GM18511 (cell line): ENCODE data around the gene CAPN14.

Source experiments
- ATAC-seq: cut with Tn5 transposase; IDR thresholded peaks from one replicate; pipeline ENCODE4 v1.9.1; 2021; ENCODE audit warnings: mild to moderate bottlenecking, moderate library complexity; ENCODE audit not compliant: unreplicated experiment

CAPN14 gene

GRCh38 chr2:31227110-31227509, 9.8 kb upstream of the CAPN14 start:
- ATAC-seq, result no peak

GRCh38 chr2:31226266-31226665, 9.0 kb upstream of the CAPN14 start:
- no peak for ATAC-seq

- ATAC-seq, result no peak
Measured at GRCh38 chr2:31223749-31224148, 6.4 kb upstream of the CAPN14 start.

- no peak for ATAC-seq
Measured at GRCh38 chr2:31223026-31223425, 5.7 kb upstream of the CAPN14 start.

GRCh38 chr2:31222071-31222470, 4.8 kb upstream of the CAPN14 start:
- ATAC-seq, result no peak

- ATAC-seq, result no peak
Measured at GRCh38 chr2:31221544-31221943, 4.2 kb upstream of the CAPN14 start.

GRCh38 chr2:31219131-31219969, 2.0 kb upstream of the CAPN14 start:
- ATAC-seq, result peak; percentile 79

GRCh38 chr2:31216734-31217133, 581 bp downstream of the CAPN14 start:
- ATAC-seq, result peak; percentile 53

- no peak for ATAC-seq
Measured at GRCh38 chr2:31214444-31214915, 2.8 kb downstream of the CAPN14 start.

GRCh38 chr2:31213601-31214443, 3.5 kb downstream of the CAPN14 start:
- no peak for ATAC-seq

- ATAC-seq, result no peak
Measured at GRCh38 chr2:31212659-31213600, 4.4 kb downstream of the CAPN14 start.

GRCh38 chr2:31208240-31208639, 9.1 kb downstream of the CAPN14 start:
- no peak for ATAC-seq

- peak; percentile 70 for ATAC-seq
Measured at GRCh38 chr2:31207790-31208189, 9.5 kb downstream of the CAPN14 start.

GRCh38 chr2:31205613-31206012, 11.7 kb downstream of the CAPN14 start:
- ATAC-seq, result no peak

- no peak for ATAC-seq
Measured at GRCh38 chr2:31205186-31205585, 12.1 kb downstream of the CAPN14 start.

GRCh38 chr2:31204783-31205182, 12.5 kb downstream of the CAPN14 start:
- no peak for ATAC-seq

GRCh38 chr2:31203916-31204315, 13.4 kb downstream of the CAPN14 start:
- ATAC-seq, result no peak

GRCh38 chr2:31202833-31203232, 14.5 kb downstream of the CAPN14 start:
- no peak for ATAC-seq

- no peak for ATAC-seq
Measured at GRCh38 chr2:31202041-31202440, 15.3 kb downstream of the CAPN14 start.

GRCh38 chr2:31200972-31201371, 16.3 kb downstream of the CAPN14 start:
- ATAC-seq, result no peak

- ATAC-seq, result no peak
Measured at GRCh38 chr2:31199206-31199605, 18.1 kb downstream of the CAPN14 start.
